ENCODE results near the gene OLR1.
"Not testable (repeated sequence)": the region's sequence is repeated elsewhere in the genome, so short reads cannot be mapped to it uniquely, and the experiment has no call there.

OLR1 gene

GRCh38 chr12:10197879-10198278, 25.9 kb upstream of the OLR1 start:
- TF ChIP-seq EZH2 (IDR thresholded peaks at IDR 0.05) (no peak), FOXP2 (optimal IDR thresholded peaks at IDR 0.05; ENCODE audit: control extremely low read depth, extremely low read length, insufficient read depth) (no peak), POLR2AphosphoS5 (IDR thresholded peaks at IDR 0.05; ENCODE audit: borderline replicate concordance, low read depth, low read length) (no peak)
- H3K27ac ChIP-seq = no peak overlapping the region
- H3K9ac ChIP-seq (ENCODE audit: insufficient read length) = no peak overlapping the region
- no peaks in the 10 kb centered on the region for H3K9me3 ChIP-seq (ENCODE audit: low read depth, low read length)
- no peaks in the 10 kb centered on the region for H3K36me3 ChIP-seq (ENCODE audit: insufficient read depth, low read length)
- no peak overlapping the region for H3K4me3 ChIP-seq
- no peak for DNase-seq (ENCODE audit: low read depth, low spot score)

- H3K9ac ChIP-seq (ENCODE audit: insufficient read length) = no peak overlapping the region
- TF ChIP-seq EZH2 (IDR thresholded peaks at IDR 0.05) = no peak
- TF ChIP-seq POLR2AphosphoS5 (IDR thresholded peaks at IDR 0.05; ENCODE audit: borderline replicate concordance, low read depth, low read length) = no peak
- no peak for TF ChIP-seq FOXP2 (optimal IDR thresholded peaks at IDR 0.05; ENCODE audit: control extremely low read depth, extremely low read length, insufficient read depth)
- no peak for DNase-seq (ENCODE audit: low read depth, low spot score)
Measured at GRCh38 chr12:10196210-10196609, 24.3 kb upstream of the OLR1 start.

GRCh38 chr12:10194160-10194670, 22.3 kb upstream of the OLR1 start:
- Histone ChIP-seq H3K9ac (ENCODE audit: insufficient read length) (no peak overlapping the region), H3K4me3 (no peak overlapping the region), H3K36me3 (ENCODE audit: insufficient read depth, low read length) (no peaks in the 10 kb centered on the region), H3K9me3 (ENCODE audit: low read depth, low read length) (no peaks in the 10 kb centered on the region), H3K27ac (no peak overlapping the region)
- no peak for TF ChIP-seq POLR2AphosphoS5 (IDR thresholded peaks at IDR 0.05; ENCODE audit: borderline replicate concordance, low read depth, low read length)
- no peak for DNase-seq (ENCODE audit: low read depth, low spot score)

More at GRCh38 chr12:10196210-10196609, 24.3 kb upstream of the OLR1 start:
- no peak overlapping the region for H3K27ac ChIP-seq
- no peaks in the 10 kb centered on the region for H3K9me3 ChIP-seq (ENCODE audit: low read depth, low read length)
- no peak overlapping the region for H3K4me3 ChIP-seq
- H3K36me3 ChIP-seq (ENCODE audit: insufficient read depth, low read length) = no peaks in the 10 kb centered on the region

GRCh38 chr12:10191865-10192264, 19.9 kb upstream of the OLR1 start:
- Histone ChIP-seq H3K9me3 (ENCODE audit: low read depth, low read length) (no peaks in the 10 kb centered on the region), H3K36me3 (ENCODE audit: insufficient read depth, low read length) (no peaks in the 10 kb centered on the region), H3K4me3 (no peak overlapping the region), H3K27ac (peak overlapping the region; percentile 83), H3K9ac (ENCODE audit: insufficient read length) (no peak overlapping the region)
- TF ChIP-seq FOXP2 (optimal IDR thresholded peaks at IDR 0.05; ENCODE audit: control extremely low read depth, extremely low read length, insufficient read depth) (no peak), POLR2AphosphoS5 (IDR thresholded peaks at IDR 0.05; ENCODE audit: borderline replicate concordance, low read depth, low read length) (no peak), EZH2 (IDR thresholded peaks at IDR 0.05) (no peak)
- no peak for DNase-seq (ENCODE audit: low read depth, low spot score)

GRCh38 chr12:10190558-10191388, 18.8 kb upstream of the OLR1 start:
- Histone ChIP-seq H3K9me3 (ENCODE audit: low read depth, low read length) (no peaks in the 10 kb centered on the region), H3K27ac (peak overlapping the region; percentile 83; the same call in 1 of the 2 replicates), H3K9ac (ENCODE audit: insufficient read length) (no peak overlapping the region), H3K4me3 (no peak overlapping the region), H3K36me3 (ENCODE audit: insufficient read depth, low read length) (no peaks in the 10 kb centered on the region)
- DNase-seq (ENCODE audit: low read depth, low spot score) = no peak
- TF ChIP-seq FOXP2 (optimal IDR thresholded peaks at IDR 0.05; ENCODE audit: control extremely low read depth, extremely low read length, insufficient read depth) (no peak), EZH2 (IDR thresholded peaks at IDR 0.05) (no peak), POLR2AphosphoS5 (IDR thresholded peaks at IDR 0.05; ENCODE audit: borderline replicate concordance, low read depth, low read length) (no peak)

GRCh38 chr12:10189653-10190052, 17.7 kb upstream of the OLR1 start:
- TF ChIP-seq POLR2AphosphoS5 (IDR thresholded peaks at IDR 0.05; ENCODE audit: borderline replicate concordance, low read depth, low read length) (no peak), FOXP2 (optimal IDR thresholded peaks at IDR 0.05; ENCODE audit: control extremely low read depth, extremely low read length, insufficient read depth) (no peak), EZH2 (IDR thresholded peaks at IDR 0.05) (no peak)
- Histone ChIP-seq H3K9me3 (ENCODE audit: low read depth, low read length) (no peaks in the 10 kb centered on the region), H3K9ac (ENCODE audit: insufficient read length) (no peak overlapping the region), H3K27ac (no peak overlapping the region), H3K36me3 (ENCODE audit: insufficient read depth, low read length) (no peaks in the 10 kb centered on the region), H3K4me3 (no peak overlapping the region)
- no peak for DNase-seq (ENCODE audit: low read depth, low spot score)

- DNase-seq (ENCODE audit: low read depth, low spot score); H3K36me3 ChIP-seq (ENCODE audit: insufficient read depth, low read length); H3K9me3 ChIP-seq (ENCODE audit: low read depth, low read length); H3K4me3 ChIP-seq; H3K27ac ChIP-seq; H3K9ac ChIP-seq (ENCODE audit: insufficient read length): not testable (repeated sequence)
Measured at GRCh38 chr12:10186958-10187357, 15.0 kb upstream of the OLR1 start.

- Histone ChIP-seq H3K4me3 (no peak overlapping the region), H3K27ac (no peak overlapping the region), H3K9me3 (ENCODE audit: low read depth, low read length) (no peaks in the 10 kb centered on the region), H3K9ac (ENCODE audit: insufficient read length) (no peak overlapping the region), H3K36me3 (ENCODE audit: insufficient read depth, low read length) (no peaks in the 10 kb centered on the region)
- TF ChIP-seq FOXP2 (optimal IDR thresholded peaks at IDR 0.05; ENCODE audit: control extremely low read depth, extremely low read length, insufficient read depth) (no peak), POLR2AphosphoS5 (IDR thresholded peaks at IDR 0.05; ENCODE audit: borderline replicate concordance, low read depth, low read length) (no peak), EZH2 (IDR thresholded peaks at IDR 0.05) (no peak)
- DNase-seq (ENCODE audit: low read depth, low spot score) = no peak
Measured at GRCh38 chr12:10186299-10186698, 14.4 kb upstream of the OLR1 start.
